Ovary (tissue), 9 donors: ENCODE results near the gene MAP1A. TPM values are rescaled to one million over a fixed set of nuclear protein-coding genes. Genes with fewer than 3 reads are reported as not detected.

ENCODE experiments used
- polyA plus RNA-seq, 2 donors: library from polyadenylated mRNA; stranded (reverse); fragments of 200-250 nt in 1 of 2; fragments of 350-450 nt in 1 of 2; fragmentation: Illumina TruSeq in 1 of 2; extraction: RNeasy Lipid Tissue Mini Kit (QIAGEN cat#74804) in 1 of 2; gene quantifications; one replicate each; pipeline ENCODE4 v1.2.3, GENCODE V29; 2013 to 2014
- total RNA-seq, 7 donors: library from RNA; depleted of rRNA in 2 of 7; stranded (reverse); fragments of >200 nt in 2 of 7; fragmentation: NEBNext Ultra II Directional in 3 of 7; extraction: Animal tissue kit (Norgen Biotek cat#: 25700) in 3 of 7; gene quantifications; one replicate each; pipeline versions ENCODE4 v1.1.0 to v1.2.4, GENCODE V29; 2016 to 2023
- donor health status: DM: no; HTN: no; CAD: no; lungs with moderate emphysema.
- donor health status: DM: no; HTN: no; CAD: no.
- donor health status: Bipolar disorder and iron deficiency.
- donor health status: DM: yes; HTN: yes; CAD: no.
- donor health status: DM: no; HTN: no; CAD: no.
- donor health status: DM: yes; HTN: yes; CAD: no.

The MAP1A gene
- total and polyA plus RNA-seq, 9 donors, result 4.0 to 35.1 (median 20.1) TPM

Other genes starting within 250 kb of the MAP1A start
- gene TGM7, start 215.4 kb upstream of the MAP1A start, total RNA-seq, result 1 to 10 TPM in 1 of 7 donors, not detected in 6; 1.5 TPM
- gene TGM7, start 215.4 kb upstream of the MAP1A start, polyA plus RNA-seq, result not detected
- gene LCMT2, start 187.0 kb upstream of the MAP1A start, total RNA-seq, result 10 to 100 TPM in 4 of 7 donors, 1 to 10 TPM in 3; 4.4 to 13.4 (median 10.6) TPM
- 1 to 10 TPM; 4.6 to 7.9 TPM for gene LCMT2, start 187.0 kb upstream of the MAP1A start, polyA plus RNA-seq
- gene ZSCAN29, start 146.6 kb upstream of the MAP1A start, total RNA-seq, result 10 to 100 TPM; 14.2 to 24.1 (median 20.5) TPM
- gene ZSCAN29, start 146.6 kb upstream of the MAP1A start, polyA plus RNA-seq, result 10 to 100 TPM in 1 of 2 donors, 1 to 10 TPM in 1; 8.5 to 10.1 TPM
- gene TUBGCP4, start 146.5 kb upstream of the MAP1A start, total RNA-seq, result 10 to 100 TPM; 10.8 to 17.0 (median 15.4) TPM
- 10 to 100 TPM in 1 of 2 donors, 1 to 10 TPM in 1; 5.0 to 15.7 TPM for gene TUBGCP4, start 146.5 kb upstream of the MAP1A start, polyA plus RNA-seq
- gene TP53BP1, start 24.5 kb upstream of the MAP1A start, total RNA-seq, result 10 to 100 TPM; 29.7 to 72.1 (median 51.8) TPM
- gene TP53BP1, start 24.5 kb upstream of the MAP1A start, polyA plus RNA-seq, result 10 to 100 TPM; 14.5 to 33.4 TPM
- 10 to 100 TPM; 16.5 to 45.2 (median 34.3) TPM for gene PPIP5K1, start 72.6 kb downstream of the MAP1A start, total RNA-seq
- gene PPIP5K1, start 72.6 kb downstream of the MAP1A start, polyA plus RNA-seq, result 10 to 100 TPM in 1 of 2 donors, 1 to 10 TPM in 1; 7.6 to 27.0 TPM
- under 1 TPM in 3 of 7 donors, not detected in 4; 0.11 to 0.41 (median 0.35) TPM for gene CKMT1B, start 76.4 kb downstream of the MAP1A start, total RNA-seq
- gene CKMT1B, start 76.4 kb downstream of the MAP1A start, polyA plus RNA-seq, result 1 to 10 TPM in 1 of 2 donors, under 1 TPM in 1; 0.08 to 1.1 TPM
- under 1 TPM; 0.23 to 0.89 (median 0.35) TPM for gene STRC, start 101.2 kb downstream of the MAP1A start, total RNA-seq
- gene STRC, start 101.2 kb downstream of the MAP1A start, polyA plus RNA-seq, result under 1 TPM; 0.29 to 0.30 TPM
- 10 to 100 TPM in 1 of 7 donors, 1 to 10 TPM in 6; 3.8 to 10.2 (median 6.3) TPM for gene CATSPER2, start 131.2 kb downstream of the MAP1A start, total RNA-seq
- 1 to 10 TPM; 2.3 to 2.5 TPM for gene CATSPER2, start 131.2 kb downstream of the MAP1A start, polyA plus RNA-seq
- gene CKMT1A, start 176.3 kb downstream of the MAP1A start, total RNA-seq, result under 1 TPM in 3 of 7 donors, not detected in 4; 0.31 to 0.92 (median 0.40) TPM
- under 1 TPM; 0.13 to 0.62 TPM for gene CKMT1A, start 176.3 kb downstream of the MAP1A start, polyA plus RNA-seq
- 100 to 1,000 TPM in 5 of 7 donors, 10 to 100 TPM in 2; 56.9 to 389 (median 260) TPM for gene PDIA3, start 228.8 kb downstream of the MAP1A start, total RNA-seq
- 100 to 1,000 TPM; 175 to 711 TPM for gene PDIA3, start 228.8 kb downstream of the MAP1A start, polyA plus RNA-seq